GM18519 (cell line): Measurements from ENCODE around the gene KRTAP2-3.
"Not testable (repeated sequence)": the region's sequence is repeated elsewhere in the genome, so short reads cannot be mapped to it uniquely, and the experiment has no call there.

Source experiments
- ATAC-seq: cut with Tn5 transposase; IDR thresholded peaks from one replicate; pipeline ENCODE4 v1.9.1; 2021; ENCODE audit warnings: mild to moderate bottlenecking, moderate library complexity; ENCODE audit not compliant: unreplicated experiment, low FRiP score

KRTAP2-3 gene

GRCh38 chr17:41069031-41069430 is 9.1 kb upstream of the KRTAP2-3 start:
- ATAC-seq = no peak

- no peak for ATAC-seq
Observed at GRCh38 chr17:41067281-41067680, 7.4 kb upstream of the KRTAP2-3 start.

- ATAC-seq = no peak
Observed at GRCh38 chr17:41065829-41066624, 6.1 kb upstream of the KRTAP2-3 start, which contains the start of gene KRTAP2-4. Gene KRTAP2-4 (minus strand): TSS chr17:41065879. CDS start chr17:41065845, 34 bp downstream.

GRCh38 chr17:41065016-41065689 is 5.2 kb upstream of the KRTAP2-3 start:
- ATAC-seq = not testable (repeated sequence)

- no peak for ATAC-seq
Observed at GRCh38 chr17:41064301-41064700, 4.4 kb upstream of the KRTAP2-3 start.

- ATAC-seq = no peak
Observed at GRCh38 chr17:41063449-41063848, 3.5 kb upstream of the KRTAP2-3 start.

- ATAC-seq = no peak
Observed at GRCh38 chr17:41061964-41062363, 2.0 kb upstream of the KRTAP2-3 start.

GRCh38 chr17:41059276-41060051 is 450 bp downstream of the KRTAP2-3 start:
- ATAC-seq = not testable (repeated sequence)

- ATAC-seq = no peak
Observed at GRCh38 chr17:41058741-41059140, 1.2 kb downstream of the KRTAP2-3 start.

- no peak for ATAC-seq
Observed at GRCh38 chr17:41057547-41057946, 2.4 kb downstream of the KRTAP2-3 start.

GRCh38 chr17:41055130-41055529 is 4.8 kb downstream of the KRTAP2-3 start, which contains the start of gene KRTAP2-2:
Gene KRTAP2-2 (minus strand): TSS chr17:41055230. CDS start chr17:41055211, 19 bp downstream.
- ATAC-seq = not testable (repeated sequence)

GRCh38 chr17:41054556-41054955 is 5.4 kb downstream of the KRTAP2-3 start:
- ATAC-seq = not testable (repeated sequence)

- no peak for ATAC-seq
Observed at GRCh38 chr17:41054025-41054424, 5.9 kb downstream of the KRTAP2-3 start.

GRCh38 chr17:41052566-41052965 is 7.3 kb downstream of the KRTAP2-3 start:
- no peak for ATAC-seq

GRCh38 chr17:41049110-41049509 is 10.8 kb downstream of the KRTAP2-3 start:
- no peak for ATAC-seq

GRCh38 chr17:41048441-41048840 is 11.5 kb downstream of the KRTAP2-3 start:
- ATAC-seq = no peak

GRCh38 chr17:41046735-41047465 is 13.0 kb downstream of the KRTAP2-3 start, which contains the start of gene KRTAP2-1:
Gene KRTAP2-1 (minus strand): TSS chr17:41047316. CDS start chr17:41047267, 49 bp downstream.
- not testable (repeated sequence) for ATAC-seq

- ATAC-seq = no peak
Observed at GRCh38 chr17:41042953-41043352, 17.0 kb downstream of the KRTAP2-3 start.

GRCh38 chr17:41040783-41041571 is 18.9 kb downstream of the KRTAP2-3 start, which contains the start of gene KRTAP1-1:
Gene KRTAP1-1 (minus strand): TSS chr17:41041450. CDS start chr17:41041397, 53 bp downstream.
- not testable (repeated sequence) for ATAC-seq
